Effector memory CD4-positive, alpha-beta T cell (primary cell): ENCODE results near the gene IL1RL1.

ENCODE experiments used
- DNase-seq, 3 donors: peaks; one replicate each; pipeline ENCODE4 v3.0.0-alpha.2; 2020
- H3K27ac ChIP-seq: 2 replicates; pipeline ENCODE4 v1.7.0; 2013; ENCODE audit warnings: mild to moderate bottlenecking, low read length, moderate library complexity; ENCODE audit not compliant: insufficient read depth, poor library complexity, severe bottlenecking
- H3K27me3 ChIP-seq: replicated peaks from 2 replicates; pipeline ENCODE4 v1.7.0; 2013; ENCODE audit warnings: mild to moderate bottlenecking, low read length; ENCODE audit not compliant: insufficient read depth, control insufficient read depth, poor library complexity, severe bottlenecking
- H3K36me3 ChIP-seq: 2 replicates; pipeline ENCODE4 v1.7.0; 2013; ENCODE audit warnings: mild to moderate bottlenecking, low read length, moderate library complexity; ENCODE audit not compliant: control insufficient read depth, insufficient read depth
- H3K4me1 ChIP-seq: 2 replicates; pipeline ENCODE4 v1.7.0; 2013; ENCODE audit warnings: low read length, mild to moderate bottlenecking; ENCODE audit not compliant: control insufficient read depth, insufficient read depth, poor library complexity, severe bottlenecking
- H3K4me3 ChIP-seq: 2 replicates; pipeline ENCODE4 v1.7.0; 2013; ENCODE audit warnings: low read length, low read depth, mild to moderate bottlenecking; ENCODE audit not compliant: insufficient read depth, poor library complexity, severe bottlenecking
- H3K9me3 ChIP-seq: 2 replicates; pipeline ENCODE4 v1.7.0; 2013; ENCODE audit warnings: mild to moderate bottlenecking, low read length, moderate library complexity; ENCODE audit not compliant: control insufficient read depth

Gene IL1RL1

DNA sequence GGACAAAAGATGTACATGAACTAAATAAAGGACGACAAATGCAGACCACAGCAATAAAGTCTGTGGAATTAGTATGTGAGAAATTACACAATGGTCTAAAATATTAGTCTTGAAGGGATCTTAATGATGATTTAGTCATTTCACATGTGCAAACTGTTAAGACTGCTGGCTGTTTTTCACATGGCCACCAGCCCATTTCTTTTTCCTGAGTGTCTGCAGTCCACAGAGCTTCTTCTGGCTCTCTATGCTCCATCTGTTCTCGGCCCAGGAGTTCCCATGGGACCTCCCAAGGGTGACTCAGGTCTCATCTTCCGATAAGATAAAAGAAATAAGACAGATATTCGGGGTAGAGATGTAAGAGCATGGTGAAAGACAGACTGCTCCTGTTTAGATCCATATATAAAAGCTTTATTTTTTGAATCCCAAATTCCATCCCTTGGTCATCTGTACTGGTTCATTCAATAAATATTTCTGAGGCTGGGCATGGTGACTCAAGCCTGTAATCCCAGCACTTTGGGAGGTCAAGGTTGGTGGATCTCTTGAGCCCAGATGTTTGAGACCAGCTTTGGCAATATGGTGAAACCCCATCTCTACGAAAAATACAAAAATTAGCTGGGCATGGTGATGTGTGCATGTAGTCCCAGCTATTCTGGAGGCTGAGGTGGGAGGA, 20.1 kb downstream of the IL1RL1 start:
- Histone ChIP-seq H3K4me3 (no peak overlapping the region), H3K36me3 (no peaks in the 10 kb centered on the region), H3K4me1 (no peaks in the 10 kb centered on the region), H3K9me3 (no peaks in the 10 kb centered on the region), H3K27me3 (no peaks in the 10 kb centered on the region), H3K27ac (no peak overlapping the region)
- no peak for DNase-seq

DNA sequence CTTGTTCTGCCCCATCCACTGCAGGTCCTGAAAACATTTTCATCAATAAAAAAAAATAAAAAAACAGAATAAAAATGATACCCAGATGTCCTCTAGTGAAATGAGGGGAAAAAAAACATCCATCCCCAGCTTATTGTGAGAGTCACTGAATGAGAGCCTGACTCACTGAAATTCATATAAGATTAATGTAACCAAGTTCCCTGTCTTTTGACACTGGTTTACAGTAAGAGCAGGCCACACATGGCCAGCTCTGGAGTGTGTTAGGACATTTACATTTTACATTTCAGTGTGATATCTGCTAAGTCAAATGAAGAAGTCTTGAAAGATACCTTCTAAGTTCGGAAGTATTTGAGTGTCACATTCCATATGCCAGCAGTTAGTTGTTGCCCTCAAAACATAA, 23.1 kb downstream of the IL1RL1 start:
- H3K36me3 ChIP-seq: no peaks in the 10 kb centered on the region
- H3K9me3 ChIP-seq: no peaks in the 10 kb centered on the region
- no peaks in the 10 kb centered on the region for H3K4me1 ChIP-seq
- no peak overlapping the region for H3K4me3 ChIP-seq
- H3K27ac ChIP-seq: no peak overlapping the region
- no peak for DNase-seq
- no peaks in the 10 kb centered on the region for H3K27me3 ChIP-seq

DNA sequence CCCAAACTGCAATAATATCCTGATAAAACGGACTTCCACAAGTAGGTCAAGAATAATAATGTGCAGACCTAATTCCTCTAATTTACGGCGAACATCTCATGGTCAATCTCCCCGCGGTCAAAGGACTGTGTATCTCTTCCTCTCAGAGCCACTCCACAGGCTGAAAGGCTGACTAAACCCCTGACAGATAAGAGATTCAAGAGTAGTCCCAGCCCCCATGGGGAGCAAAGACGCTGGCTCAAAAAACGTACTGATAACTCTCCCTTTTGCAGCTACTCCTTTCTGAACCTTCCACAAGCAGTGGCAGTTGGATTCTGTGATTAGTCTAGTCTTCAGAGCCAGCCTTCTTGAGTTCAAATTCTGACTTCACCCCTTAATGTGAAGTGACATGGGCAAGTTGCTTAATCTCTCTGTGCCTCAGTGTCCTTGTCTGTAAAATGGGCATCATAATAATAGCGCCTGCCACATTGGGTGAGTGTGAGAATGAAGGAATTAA, 24.6 kb downstream of the IL1RL1 start:
- Histone ChIP-seq H3K9me3 (no peaks in the 10 kb centered on the region), H3K27me3 (no peaks in the 10 kb centered on the region), H3K27ac (no peak overlapping the region), H3K36me3 (no peaks in the 10 kb centered on the region), H3K4me1 (no peaks in the 10 kb centered on the region), H3K4me3 (no peak overlapping the region)
- no peak for DNase-seq

DNA sequence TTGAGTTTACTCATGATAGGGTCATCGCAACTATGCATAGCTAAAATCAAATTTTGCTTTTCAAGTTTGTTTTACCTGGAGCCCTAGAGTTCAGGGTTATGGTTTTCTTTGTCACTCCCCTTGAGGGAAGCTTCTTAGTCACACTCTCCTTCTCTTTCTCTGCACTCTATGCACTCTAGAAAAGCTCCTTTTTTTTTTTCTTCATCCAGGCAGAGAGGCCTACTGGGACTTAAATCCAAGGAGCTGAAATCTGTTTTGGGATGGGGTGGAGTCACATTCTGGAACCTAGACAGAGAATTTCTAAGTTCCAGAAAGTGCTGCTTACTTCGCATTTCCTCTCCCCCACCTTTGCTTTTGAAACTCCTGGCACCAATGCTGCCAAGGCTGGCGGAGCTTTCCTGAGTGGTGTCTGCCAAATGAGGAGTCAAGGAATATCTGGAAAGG, 25.2 kb downstream of the IL1RL1 start:
- no peaks in the 10 kb centered on the region for H3K36me3 ChIP-seq
- no peak overlapping the region for H3K27ac ChIP-seq
- no peaks in the 10 kb centered on the region for H3K27me3 ChIP-seq
- H3K9me3 ChIP-seq: no peaks in the 10 kb centered on the region
- no peaks in the 10 kb centered on the region for H3K4me1 ChIP-seq
- DNase-seq: no peak
- H3K4me3 ChIP-seq: no peak overlapping the region

DNA sequence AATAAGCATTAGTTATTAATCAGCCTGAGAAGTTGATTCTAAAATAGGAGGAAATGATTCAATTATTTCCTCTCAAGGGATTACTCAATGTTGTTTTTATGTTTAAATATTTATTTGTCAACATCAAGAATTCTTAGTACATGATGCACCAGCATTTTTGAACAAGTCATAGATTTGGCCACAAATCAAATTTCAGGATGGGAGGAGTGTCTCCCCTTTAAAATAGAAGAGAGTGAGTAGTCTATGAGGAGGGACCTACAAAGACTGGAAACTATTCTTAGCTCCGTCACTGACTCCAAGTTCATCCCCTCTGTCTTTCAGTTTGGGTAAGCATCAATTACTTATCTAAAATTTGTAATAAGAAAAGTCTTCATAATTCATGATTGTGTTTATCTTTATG, 25.6 kb downstream of the IL1RL1 start:
- H3K4me1 ChIP-seq: no peaks in the 10 kb centered on the region

DNA sequence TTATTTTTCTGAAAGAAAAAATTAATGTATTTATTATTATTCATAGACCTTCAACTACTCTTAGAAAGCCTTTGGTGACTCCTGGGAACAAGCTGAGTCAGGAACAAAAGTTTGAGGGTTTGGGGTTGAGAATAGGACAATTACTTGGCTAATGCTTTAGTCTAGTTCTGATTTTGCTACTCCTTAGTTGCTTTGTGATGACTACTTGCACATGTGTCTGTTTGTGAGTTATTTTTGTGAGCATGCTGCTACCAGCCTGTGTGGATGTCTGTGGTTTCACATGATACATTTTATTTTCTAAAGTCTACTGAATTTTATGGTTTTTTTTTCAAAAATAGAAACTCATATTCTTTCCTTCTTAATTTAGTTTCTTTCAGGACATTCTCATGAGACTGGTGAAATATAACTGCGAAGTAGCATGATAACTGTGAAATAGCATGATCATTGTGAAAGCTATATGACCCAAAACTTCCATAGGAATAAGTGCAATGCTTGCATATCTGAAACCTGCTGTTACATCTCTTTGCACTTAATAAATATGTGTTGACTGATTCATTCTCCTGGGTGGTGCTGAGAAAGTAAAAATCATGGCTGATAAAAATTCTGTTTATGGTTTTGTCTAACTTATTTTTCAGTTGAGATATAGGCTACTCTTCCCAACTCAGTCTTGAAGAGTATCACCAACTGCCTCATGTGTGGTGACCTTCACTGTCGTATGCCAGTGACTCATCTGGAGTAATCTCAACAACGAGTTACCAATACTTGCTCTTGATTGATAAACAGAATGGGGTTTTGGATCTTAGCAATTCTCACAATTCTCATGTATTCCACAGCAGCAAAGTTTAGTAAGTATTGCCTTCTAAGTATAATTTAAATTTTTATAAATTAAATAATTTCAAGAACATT, 26.4 kb downstream of the IL1RL1 start:
- no peak for DNase-seq
- H3K4me3 ChIP-seq: no peak overlapping the region
- no peaks in the 10 kb centered on the region for H3K27me3 ChIP-seq
- H3K27ac ChIP-seq: no peak overlapping the region
- no peaks in the 10 kb centered on the region for H3K4me1 ChIP-seq
- H3K36me3 ChIP-seq: no peaks in the 10 kb centered on the region
- no peaks in the 10 kb centered on the region for H3K9me3 ChIP-seq

More for the DNA sequence above, 25.6 kb downstream of the IL1RL1 start:
- Histone ChIP-seq H3K4me3 (no peak overlapping the region), H3K36me3 (no peaks in the 10 kb centered on the region), H3K27me3 (no peaks in the 10 kb centered on the region), H3K27ac (no peak overlapping the region), H3K9me3 (no peaks in the 10 kb centered on the region)
- DNase-seq: no peak

DNA sequence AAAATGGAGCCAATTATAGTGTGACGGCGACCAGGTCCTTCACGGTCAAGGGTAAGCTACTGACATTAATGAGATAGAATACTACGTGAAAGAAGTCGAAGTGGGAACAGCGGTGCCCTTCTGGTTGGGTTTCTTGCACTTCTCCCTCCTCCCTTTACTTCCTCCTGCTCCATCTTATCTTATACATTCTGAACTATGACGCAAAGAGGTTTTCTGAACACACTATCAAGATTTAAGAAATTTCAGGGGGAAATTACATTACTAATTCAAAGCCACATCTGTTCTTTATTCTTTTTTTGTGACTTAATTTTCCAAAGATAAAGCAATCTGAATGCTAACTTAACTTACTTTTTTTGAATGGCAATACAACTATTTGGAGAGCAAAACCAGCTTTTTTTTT, 29.4 kb downstream of the IL1RL1 start:
- H3K4me3 ChIP-seq: no peak overlapping the region
- H3K4me1 ChIP-seq: no peaks in the 10 kb centered on the region
- H3K9me3 ChIP-seq: no peaks in the 10 kb centered on the region
- H3K27me3 ChIP-seq: no peaks in the 10 kb centered on the region
- H3K27ac ChIP-seq: no peak overlapping the region
- no peaks in the 10 kb centered on the region for H3K36me3 ChIP-seq
- DNase-seq: no peak

DNA sequence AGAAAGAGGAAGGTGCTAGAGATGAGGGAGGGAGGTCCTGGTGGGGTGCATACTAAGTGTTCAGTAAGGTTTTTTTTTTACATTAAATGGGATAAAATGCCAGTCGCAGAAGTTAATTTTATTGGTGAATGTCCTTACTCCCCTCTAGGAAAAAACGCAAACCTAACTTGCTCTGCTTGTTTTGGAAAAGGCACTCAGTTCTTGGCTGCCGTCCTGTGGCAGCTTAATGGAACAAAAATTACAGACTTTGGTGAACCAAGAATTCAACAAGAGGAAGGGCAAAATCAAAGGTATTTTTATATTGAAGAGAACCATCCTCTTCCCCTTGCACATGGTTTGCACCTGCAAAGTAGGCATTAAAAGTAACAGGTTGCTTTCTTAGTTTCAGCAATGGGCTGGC, 31.5 kb downstream of the IL1RL1 start:
- Histone ChIP-seq H3K36me3 (no peaks in the 10 kb centered on the region), H3K4me3 (no peak overlapping the region), H3K27me3 (no peaks in the 10 kb centered on the region), H3K9me3 (no peaks in the 10 kb centered on the region), H3K27ac (no peak overlapping the region), H3K4me1 (no peaks in the 10 kb centered on the region)
- DNase-seq: no peak

DNA sequence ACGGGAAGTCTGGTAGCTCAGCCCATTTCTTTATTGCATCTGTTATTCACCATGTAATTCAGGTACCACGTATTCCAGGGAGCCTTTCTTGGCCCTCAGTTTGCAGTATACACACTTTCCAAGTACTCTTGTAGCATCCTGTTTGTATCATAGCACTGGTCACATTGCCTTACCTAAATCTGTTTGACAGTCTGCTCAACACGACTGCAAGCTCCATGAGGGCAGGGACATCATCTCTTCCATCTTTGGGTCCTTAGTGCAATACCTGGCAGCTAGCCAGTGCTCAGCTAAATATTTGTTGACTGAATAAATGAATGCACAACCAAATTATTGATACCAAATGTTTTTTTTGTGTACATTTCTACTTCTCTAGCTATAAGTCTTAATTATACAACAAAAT, 33.0 kb downstream of the IL1RL1 start:
- Histone ChIP-seq H3K27me3 (no peaks in the 10 kb centered on the region), H3K9me3 (no peaks in the 10 kb centered on the region), H3K27ac (no peak overlapping the region), H3K4me1 (no peaks in the 10 kb centered on the region), H3K4me3 (no peak overlapping the region), H3K36me3 (no peaks in the 10 kb centered on the region)
- DNase-seq: no peak

DNA sequence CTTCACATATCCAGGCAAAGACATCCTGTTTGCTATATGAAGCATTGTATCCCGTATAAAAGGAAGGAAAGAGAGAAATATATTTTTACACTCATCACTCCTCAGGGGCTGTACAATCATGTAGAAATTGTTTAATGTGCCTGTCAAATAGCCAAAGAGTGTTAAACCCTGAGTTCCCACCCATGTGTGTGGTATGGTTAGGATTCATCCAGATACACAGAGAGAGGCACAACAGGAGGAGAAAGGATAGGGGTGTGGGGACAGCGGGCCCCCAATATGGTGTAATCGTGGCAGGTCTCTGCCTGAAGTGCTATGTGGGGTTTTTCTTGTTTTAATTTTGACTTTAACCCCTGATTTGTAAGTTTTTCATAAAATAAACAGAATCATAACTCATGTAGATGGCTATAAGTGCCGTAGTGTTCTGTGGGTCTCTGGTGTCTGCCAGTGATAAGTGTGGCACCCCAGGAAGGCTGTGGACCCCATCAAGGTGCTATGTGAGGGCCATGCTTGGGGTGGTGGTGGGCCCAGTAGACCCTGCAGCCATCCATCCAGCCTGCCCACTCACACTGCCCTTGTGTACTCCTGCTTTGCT, 34.1 kb downstream of the IL1RL1 start:
- no peaks in the 10 kb centered on the region for H3K9me3 ChIP-seq
- H3K4me3 ChIP-seq: no peak overlapping the region
- no peaks in the 10 kb centered on the region for H3K36me3 ChIP-seq
- no peaks in the 10 kb centered on the region for H3K4me1 ChIP-seq
- no peak overlapping the region for H3K27ac ChIP-seq
- no peaks in the 10 kb centered on the region for H3K27me3 ChIP-seq
- no peak for DNase-seq
